H1 (cell line): ENCODE measurements around the gene R3HDM2. TPM values are rescaled to one million over a fixed set of nuclear protein-coding genes. Genes with fewer than 3 reads are reported as not detected.

Experiments
- CTCF ChIA-PET: fragments of 300-600 bp; sonication (Branson Sonifier 250); formaldehyde crosslinking; loops from one replicate; lab custom pipeline; 2021; ENCODE audit not compliant: partially characterized antibody; lab: Charles Lee
- POLR2A ChIA-PET: fragments of 300-600 bp; sonication (Branson Sonifier 250); formaldehyde crosslinking; loops from one replicate; lab custom pipeline; 2021; ENCODE audit warnings: inconsistent platforms; ENCODE audit not compliant: partially characterized antibody; lab: Charles Lee
- DNase-seq, 2 experiments: peaks; one replicate each; pipeline versions ENCODE4 v3.0.0 to v3.0.0-alpha.2; 2010 to 2022; ENCODE audit warnings: low spot score in 2 of 2, low read depth in 1 of 2, mixed read lengths in 1 of 2
- FAIRE-seq: peaks from 2 replicates; lab custom pipeline; 2011; peaks lifted over from hg19 to GRCh38; lab: Jason Lieb, UNC
- H2AFZ ChIP-seq: 2 replicates; pipeline ENCODE4 v1.8.1; 2012; ENCODE audit warnings: low read length, inconsistent platforms
- H2AK5ac ChIP-seq: 2 replicates; pipeline ENCODE4 v1.6.1; 2013; ENCODE audit warnings: low read depth, low read length
- H2BK120ac ChIP-seq: replicated peaks from 2 replicates; pipeline ENCODE3; 2013; ENCODE audit warnings: low read depth, low read length, inconsistent platforms
- H2BK12ac ChIP-seq: 2 replicates; pipeline ENCODE4 v1.6.1; 2013; ENCODE audit warnings: low read depth, low read length
- H2BK15ac ChIP-seq: 2 replicates; pipeline ENCODE4 v1.6.1; 2013; ENCODE audit warnings: low read length
- H2BK20ac ChIP-seq: 2 replicates; pipeline ENCODE4 v1.6.1; 2013; ENCODE audit warnings: low read length
- H2BK5ac ChIP-seq: 2 replicates; pipeline ENCODE4 v1.6.1; 2013; ENCODE audit warnings: low read depth, low read length
- H3K14ac ChIP-seq: 2 replicates; pipeline ENCODE4 v1.6.1; 2013; ENCODE audit warnings: inconsistent platforms; ENCODE audit not compliant: insufficient read length
- H3K18ac ChIP-seq: 2 replicates; pipeline ENCODE4 v1.6.1; 2013; ENCODE audit warnings: low read length; ENCODE audit errors: extremely low read depth
- H3K23ac ChIP-seq: 2 replicates; pipeline ENCODE4 v1.6.1; 2013; ENCODE audit warnings: inconsistent platforms; ENCODE audit not compliant: insufficient read length
- H3K23me2 ChIP-seq: 2 replicates; pipeline ENCODE4 v1.6.1; 2013; ENCODE audit warnings: low read depth, low read length
- H3K27ac ChIP-seq: 2 replicates; pipeline ENCODE4 v1.6.1; 2011; ENCODE audit warnings: low read depth, low read length, inconsistent platforms
- H3K27me3 ChIP-seq, 4 experiments: replicated peaks in 1 of 4; 1 replicate in 1 of 4; 2 replicates in 3 of 4; pipeline versions ENCODE4 v1.6.1 to v1.8.1; 2011 to 2013; ENCODE audit warnings: low read length in 3 of 4, mild to moderate bottlenecking in 3 of 4, inconsistent platforms in 2 of 4, mixed read lengths in 2 of 4, moderate library complexity in 1 of 4; ENCODE audit not compliant: control insufficient read depth in 3 of 4, insufficient read depth in 3 of 4; ENCODE audit errors: extremely low read depth in 1 of 4
- H3K36me3 ChIP-seq, 4 experiments: 2 replicates each; pipeline versions ENCODE4 v1.6.1 to v1.8.1; 2011 to 2013; ENCODE audit warnings: mild to moderate bottlenecking in 4 of 4, low read length in 3 of 4, moderate library complexity in 2 of 4, control low read depth in 1 of 4, inconsistent platforms in 1 of 4; ENCODE audit not compliant: insufficient read depth in 4 of 4, control insufficient read depth in 2 of 4
- H3K4ac ChIP-seq: replicated peaks from 2 replicates; pipeline ENCODE3; 2013; ENCODE audit warnings: low read length, low read depth, mixed read lengths, inconsistent platforms; ENCODE audit not compliant: insufficient read length
- H3K4me1 ChIP-seq, 4 experiments: replicated peaks in 1 of 4; 1 replicate in 1 of 4; 2 replicates in 3 of 4; pipeline versions ENCODE4 v1.6.1 to v1.8.1; 2011 to 2013; ENCODE audit warnings: low read length in 3 of 4, inconsistent platforms in 2 of 4, mixed read lengths in 1 of 4; ENCODE audit not compliant: insufficient read depth in 4 of 4, control insufficient read depth in 3 of 4
- H3K4me2 ChIP-seq, 2 experiments: 2 replicates each; pipeline versions ENCODE4 v1.6.1 to v1.8.1; 2011 to 2013; ENCODE audit warnings: low read depth in 2 of 2, low read length in 2 of 2, control low read depth in 1 of 2, inconsistent platforms in 1 of 2, mild to moderate bottlenecking in 1 of 2; ENCODE audit not compliant: insufficient read depth in 1 of 2
- H3K4me3 ChIP-seq, 4 experiments: fragments of 200-600, 300-600 bp in 1 of 4; sonication (generic), shearing (Covaris generic), sonication (Bioruptor Twin) in 1 of 4; 2 replicates each; pipeline versions ENCODE4 v1.5.1 to v1.8.1; 2011 to 2016; ENCODE audit warnings: low read length in 4 of 4, low read depth in 3 of 4, control low read depth in 2 of 4, inconsistent platforms in 2 of 4, mild to moderate bottlenecking in 2 of 4, mixed read lengths in 1 of 4, moderate library complexity in 1 of 4; ENCODE audit not compliant: insufficient read depth in 2 of 4; ENCODE audit errors: extremely low read depth in 1 of 4
- H3K56ac ChIP-seq: replicated peaks from 2 replicates; pipeline ENCODE3; 2013; ENCODE audit warnings: low read depth, mild to moderate bottlenecking, mixed read lengths, low read length, inconsistent platforms; ENCODE audit not compliant: insufficient read length
- H3K79me1 ChIP-seq: 2 replicates; pipeline ENCODE4 v1.6.1; 2013; ENCODE audit warnings: low read depth, low read length, control low read depth
- H3K79me2 ChIP-seq, 2 experiments: 2 replicates each; pipeline versions ENCODE4 v1.6.1 to v1.8.1; 2012 to 2013; ENCODE audit warnings: low read length in 2 of 2, mild to moderate bottlenecking in 2 of 2, inconsistent platforms in 1 of 2; ENCODE audit not compliant: insufficient read depth in 2 of 2, control insufficient read depth in 1 of 2
- H3K9ac ChIP-seq, 4 experiments: replicated peaks in 1 of 4; 1 replicate in 1 of 4; 2 replicates in 3 of 4; pipeline versions ENCODE4 v1.6.1 to v1.8.1; 2011 to 2013; ENCODE audit warnings: low read depth in 3 of 4, low read length in 3 of 4, control low read depth in 2 of 4, mild to moderate bottlenecking in 2 of 4, moderate library complexity in 2 of 4, inconsistent platforms in 1 of 4; ENCODE audit errors: extremely low read depth in 1 of 4
- H3K9me3 ChIP-seq, 2 experiments: 2 replicates each; pipeline versions ENCODE4 v1.6.1 to v1.8.1; 2012 to 2013; ENCODE audit warnings: mild to moderate bottlenecking in 2 of 2, moderate library complexity in 2 of 2, control low read depth in 1 of 2, inconsistent platforms in 1 of 2, low read depth in 1 of 2, low read length in 1 of 2, mixed read lengths in 1 of 2; ENCODE audit not compliant: insufficient read depth in 2 of 2
- H4K20me1 ChIP-seq, 2 experiments: replicated peaks in 1 of 2; 2 replicates each; pipeline versions ENCODE3 to v1.8.1; 2011 to 2013; ENCODE audit warnings: inconsistent platforms in 2 of 2, low read length in 2 of 2, mild to moderate bottlenecking in 1 of 2; ENCODE audit not compliant: insufficient read depth in 2 of 2, control insufficient read depth in 1 of 2
- H4K5ac ChIP-seq: 2 replicates; pipeline ENCODE4 v1.6.1; 2013; ENCODE audit warnings: low read length, low read depth, mixed read lengths, inconsistent platforms; ENCODE audit not compliant: insufficient read length
- H4K8ac ChIP-seq: 2 replicates; pipeline ENCODE4 v1.8.0; 2013; ENCODE audit warnings: mild to moderate bottlenecking, moderate library complexity, low read length, inconsistent platforms; ENCODE audit not compliant: insufficient read depth; ENCODE audit errors: extremely low read depth
- H4K91ac ChIP-seq: replicated peaks from 2 replicates; pipeline ENCODE3; 2013; ENCODE audit warnings: low read length, mixed read lengths, inconsistent platforms; ENCODE audit not compliant: insufficient read length
- ATF3 ChIP-seq: IDR thresholded peaks from 2 replicates; pipeline ENCODE4 v1.6.1; 2011; ENCODE audit warnings: low read depth, mild to moderate bottlenecking, low read length; ENCODE audit not compliant: insufficient read depth
- CTBP2 ChIP-seq: IDR thresholded peaks from 2 replicates; pipeline ENCODE4 v1.7.0; 2011; ENCODE audit warnings: borderline replicate concordance, mild to moderate bottlenecking, moderate library complexity, mixed read lengths, low read length; ENCODE audit not compliant: insufficient read depth, insufficient read length
- E2F6 ChIP-seq: IDR thresholded peaks from 2 replicates; pipeline ENCODE4 v1.6.1; 2012; ENCODE audit warnings: inconsistent platforms
- EZH2 ChIP-seq: fragments of 200-600 bp; sonication (generic); IDR thresholded peaks from 2 replicates; pipeline ENCODE4 v1.7.1; 2012; ENCODE audit warnings: low read depth, mild to moderate bottlenecking, moderate library complexity, low read length, inconsistent platforms; ENCODE audit not compliant: severe bottlenecking
- FOSL1 ChIP-seq: IDR thresholded peaks from 2 replicates; pipeline ENCODE4 v1.6.1; 2011; ENCODE audit warnings: mild to moderate bottlenecking, low read depth, low read length, moderate library complexity; ENCODE audit not compliant: insufficient read depth
- KDM1A ChIP-seq: fragments of 200-600, 300-600 bp; sonication (generic); IDR thresholded peaks from 2 replicates; pipeline ENCODE4 v1.7.1; 2016; ENCODE audit warnings: mild to moderate bottlenecking, low read length, borderline replicate concordance
- MAFK ChIP-seq: IDR thresholded peaks from 2 replicates; pipeline ENCODE4 v1.6.1; 2012; ENCODE audit warnings: low read depth, mild to moderate bottlenecking, improper control_type of control experiment, low read length
- NANOG ChIP-seq: IDR thresholded peaks from 2 replicates; pipeline ENCODE4 v1.6.1; 2011; ENCODE audit warnings: low read length, low read depth, mild to moderate bottlenecking, inconsistent platforms; ENCODE audit not compliant: insufficient read depth, poor library complexity, severe bottlenecking
- POU5F1 ChIP-seq: IDR thresholded peaks from 2 replicates; pipeline ENCODE4 v1.6.1; 2011; ENCODE audit warnings: low read depth, mild to moderate bottlenecking, low read length, moderate library complexity
- SP1 ChIP-seq: IDR thresholded peaks from 2 replicates; pipeline ENCODE4 v1.6.1; 2011; ENCODE audit warnings: low read depth, low read length
- TCF12 ChIP-seq: IDR thresholded peaks from 2 replicates; pipeline ENCODE4 v1.6.1; 2011; ENCODE audit warnings: low read depth, mild to moderate bottlenecking, low read length
- WGBS, 2 experiments: shearing (Covaris generic) in 1 of 2; methylation state at CpG; one replicate each; pipeline versions ENCODE4 v1.1.6 to v1.1.7; 2013 to 2015; ENCODE audit warnings: low lambda C conversion rate in 2 of 2, mixed read lengths in 2 of 2, inconsistent platforms in 1 of 2, low coverage in 1 of 2, missing lambda C conversion rate in 1 of 2; ENCODE audit not compliant: insufficient replicate concordance in 2 of 2, insufficient coverage in 1 of 2, insufficient read length in 1 of 2; ENCODE audit errors: extremely low coverage in 1 of 2, missing lambda C conversion rate in 1 of 2; 5-methylcytosine and 5-hydroxymethylcytosine counted together
- polyA plus RNA-seq, 7 experiments: library from polyadenylated mRNA; depleted of rRNA in 3 of 7; stranded (reverse) in 5 of 7; unstranded in 2 of 7; fragments of >200 nt in 5 of 7; fragments of 200-250 nt in 2 of 7; gene quantifications; 1 replicate in 5 of 7; 2 replicates in 1 of 7; 4 replicates in 1 of 7; pipeline versions ENCODE4 v1.2.1 to v1.2.3, GENCODE V29; 2011 to 2013; ENCODE audit warnings: missing spikeins in 2 of 7, mixed read lengths in 2 of 7
- total RNA-seq: library from RNA; stranded (reverse); fragmentation: NEBNext Ultra II Directional; extraction: Animal tissue kit (Norgen Biotek cat#: 25700); gene quantifications from 2 replicates; pipeline ENCODE4 v1.2.1, GENCODE V29; 2021

R3HDM2 gene
- total and polyA plus RNA-seq, 2 of the 8 experiments (the other 6 are each of a cell fraction or from before 2014, with no cell fraction given) = 25.6 to 27.0 TPM

- no peak overlapping the region for H3K27ac ChIP-seq
- TF ChIP-seq ATF3 (no peak), FOSL1 (no peak), SP1 (no peak), KDM1A (no peak), MAFK (no peak), E2F6 (no peak), TCF12 (no peak), EZH2 (no peak), NANOG (no peak), CTBP2 (no peak), POU5F1 (no peak)
Measured at GRCh38 chr12:57404966-57405640, 25.7 kb downstream of the R3HDM2 start.

More at GRCh38 chr12:57404966-57405640, 25.7 kb downstream of the R3HDM2 start:
- CTCF ChIA-PET = interaction anchor here (0.7 to 1.3 kb wide), 5 partner anchors 9 to 48 kb away, joined by 3 to 6 read pairs (median 3); no protein-coding TSS in a partner anchor
- H4K91ac ChIP-seq = no peak overlapping the region
- no peak overlapping the region for H3K23ac ChIP-seq
- no peak overlapping the region for H3K4me3 ChIP-seq
- H2BK5ac ChIP-seq = no peak overlapping the region; the same call in 1 of the 2 replicates
- DNase-seq (no peak), FAIRE-seq (no peak)
- H3K9ac ChIP-seq = no peak overlapping the region
- no peak overlapping the region for H2AK5ac ChIP-seq
- no peaks in the 10 kb centered on the region for H3K36me3 ChIP-seq
- no peak overlapping the region for H2BK120ac ChIP-seq
- H3K4me2 ChIP-seq = no peak overlapping the region
- no peak overlapping the region for H2BK20ac ChIP-seq
- H2BK12ac ChIP-seq = no peak overlapping the region
- H2BK15ac ChIP-seq = no peak overlapping the region
- H3K23me2 ChIP-seq = no peaks in the 10 kb centered on the region
- H3K14ac ChIP-seq = no peak overlapping the region
- no peak overlapping the region for H4K8ac ChIP-seq
- H4K5ac ChIP-seq = no peak overlapping the region
- H4K20me1 ChIP-seq = no peaks in the 10 kb centered on the region
- POLR2A ChIA-PET = interaction anchor here (0.7 kb wide), 1 partner anchor 12 kb away, joined by 3 read pairs; no protein-coding TSS in a partner anchor
- H3K18ac ChIP-seq = no peak overlapping the region
- no peaks in the 10 kb centered on the region for H3K79me2 ChIP-seq
- H3K4me1 ChIP-seq = peaks cover 0 to 2% (median 0%) of the 10 kb centered on the region in 4 experiments; a peak in 1 of 7 replicates
- no peaks in the 10 kb centered on the region for H3K9me3 ChIP-seq
- peaks cover 2% of the 10 kb centered on the region; the same call in 1 of the 2 replicates for H3K79me1 ChIP-seq
- no peak overlapping the region for H2AFZ ChIP-seq
- no peak overlapping the region for H3K56ac ChIP-seq
- 90% methylated on average over 5 of the region's 5 CpGs; no CpG with 5 or more reads in 1 of the 2 experiments for WGBS, 2 experiments
- no peaks in the 10 kb centered on the region for H3K27me3 ChIP-seq
- no peak overlapping the region for H3K4ac ChIP-seq
